Measurements from ENCODE around the gene PCF11. TPM values are rescaled to one million over a fixed set of nuclear protein-coding genes. Genes with fewer than 3 reads are reported as not detected.

Gene PCF11
- total and polyA plus RNA-seq, 11 donors: 15.2 to 35.7 (median 25.5) TPM

DNA sequence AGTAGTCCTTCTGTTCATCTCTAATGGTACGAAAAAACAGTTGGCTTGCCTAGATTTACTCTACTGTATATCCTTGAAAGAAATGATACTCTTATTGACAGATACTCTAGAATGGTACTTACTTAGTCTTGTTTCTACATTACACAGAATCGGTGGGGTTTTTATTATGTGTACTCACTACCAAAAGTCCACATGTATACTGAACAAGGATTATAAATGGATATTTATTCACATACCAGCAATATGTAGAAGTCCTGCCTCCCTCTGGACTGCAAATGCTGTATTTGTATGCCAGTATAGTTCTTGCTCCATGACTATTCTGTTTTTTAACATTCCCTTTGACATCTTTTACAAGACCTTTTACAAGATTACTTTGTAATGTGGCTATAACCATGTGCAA lies 13.9 kb downstream of the PCF11 start:
- DNase-seq: no peak
- H3K27ac ChIP-seq: no peak overlapping the region
- peaks cover 0 to 70% (median 55%) of the 10 kb centered on the region in 12 donors for H3K4me1 ChIP-seq
- intact Hi-C loops (cut with DNase I): no loop called here
- WGBS, 4 donors: 58 to 72% (median 68%) methylated on average over 2 of the region's 2 CpGs
- H3K9me3 ChIP-seq: no peaks in the 10 kb centered on the region
- peak overlapping the region in 8 of 12 donors; percentile 2 to 38 (median 24) for H3K4me3 ChIP-seq
- H3K27me3 ChIP-seq: no peaks in the 10 kb centered on the region
- ATAC-seq: no peak
- peaks cover 0 to 100% (median 98%) of the 10 kb centered on the region in 9 donors for H3K36me3 ChIP-seq
- TF ChIP-seq POLR2A (IDR thresholded peaks at IDR 0.05): no peak
- TF ChIP-seq, protein P1, sequence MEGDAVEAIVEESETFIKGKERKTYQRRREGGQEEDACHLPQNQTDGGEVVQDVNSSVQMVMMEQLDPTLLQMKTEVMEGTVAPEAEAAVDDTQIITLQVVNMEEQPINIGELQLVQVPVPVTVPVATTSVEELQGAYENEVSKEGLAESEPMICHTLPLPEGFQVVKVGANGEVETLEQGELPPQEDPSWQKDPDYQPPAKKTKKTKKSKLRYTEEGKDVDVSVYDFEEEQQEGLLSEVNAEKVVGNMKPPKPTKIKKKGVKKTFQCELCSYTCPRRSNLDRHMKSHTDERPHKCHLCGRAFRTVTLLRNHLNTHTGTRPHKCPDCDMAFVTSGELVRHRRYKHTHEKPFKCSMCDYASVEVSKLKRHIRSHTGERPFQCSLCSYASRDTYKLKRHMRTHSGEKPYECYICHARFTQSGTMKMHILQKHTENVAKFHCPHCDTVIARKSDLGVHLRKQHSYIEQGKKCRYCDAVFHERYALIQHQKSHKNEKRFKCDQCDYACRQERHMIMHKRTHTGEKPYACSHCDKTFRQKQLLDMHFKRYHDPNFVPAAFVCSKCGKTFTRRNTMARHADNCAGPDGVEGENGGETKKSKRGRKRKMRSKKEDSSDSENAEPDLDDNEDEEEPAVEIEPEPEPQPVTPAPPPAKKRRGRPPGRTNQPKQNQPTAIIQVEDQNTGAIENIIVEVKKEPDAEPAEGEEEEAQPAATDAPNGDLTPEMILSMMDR (IDR thresholded peaks at IDR 0.05): no peak

DNA sequence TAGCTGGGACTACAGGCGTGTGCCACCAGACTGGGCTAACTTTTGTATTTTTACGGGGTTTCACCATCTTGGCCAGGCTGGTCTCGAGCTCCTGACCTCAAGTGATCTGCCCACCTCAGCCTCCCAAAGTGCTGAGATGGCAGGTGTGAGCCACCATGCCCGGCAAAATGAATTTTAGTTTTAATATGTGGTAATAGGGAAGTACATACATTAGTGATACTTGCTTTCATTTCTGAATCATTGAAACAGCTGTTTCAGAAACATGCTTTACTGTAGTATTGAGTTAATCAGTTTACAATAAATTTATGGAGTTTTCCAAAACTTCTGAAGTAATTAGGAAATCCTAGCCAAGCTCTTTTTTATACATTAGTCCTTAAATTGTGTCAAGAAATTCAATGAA lies 15.6 kb downstream of the PCF11 start:
- no peak for ATAC-seq
- 92 to 96% (median 93%) methylated on average over 4 of the region's 4 CpGs for WGBS, 4 donors
- Histone ChIP-seq H3K4me3 (no peak overlapping the region), H3K27ac (no peak overlapping the region), H3K36me3 (peaks cover 2 to 100% (median 98%) of the 10 kb centered on the region in 9 donors), H3K9me3 (no peaks in the 10 kb centered on the region), H3K27me3 (no peaks in the 10 kb centered on the region), H3K4me1 (peaks cover 0 to 69% (median 58%) of the 10 kb centered on the region in 12 donors)
- intact Hi-C loops (cut with DNase I): no loop called here
- no peak for DNase-seq
- no peak for TF ChIP-seq POLR2A (IDR thresholded peaks at IDR 0.05)
- TF ChIP-seq, protein P1 (IDR thresholded peaks at IDR 0.05): no peak

DNA sequence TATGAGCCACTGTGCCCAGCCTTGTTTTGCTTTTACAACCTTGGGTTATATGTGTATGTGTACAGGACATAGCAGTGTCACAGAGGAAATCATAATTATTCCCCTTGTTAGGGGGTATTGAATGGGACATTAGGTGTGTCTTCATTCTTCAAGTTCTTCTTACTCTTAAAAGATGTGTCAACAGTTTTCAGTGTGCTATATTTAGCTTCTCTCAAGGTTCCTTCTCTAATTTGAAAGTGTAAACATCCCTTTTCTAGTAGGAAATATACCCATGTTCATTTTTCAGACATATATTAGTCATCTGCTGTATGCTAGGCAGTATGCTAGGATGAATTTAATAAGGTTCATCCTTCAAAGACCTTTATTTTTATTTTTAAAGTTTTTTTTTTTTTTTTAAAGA lies 17.1 kb downstream of the PCF11 start:
- intact Hi-C loops (cut with DNase I): no loop called here
- Histone ChIP-seq H3K36me3 (peaks cover 2 to 100% (median 98%) of the 10 kb centered on the region in 9 donors), H3K27ac (peak overlapping the region in 1 of 12 donors; percentile 24), H3K9me3 (no peaks in the 10 kb centered on the region), H3K4me1 (peaks cover 0 to 69% (median 56%) of the 10 kb centered on the region in 12 donors), H3K27me3 (no peaks in the 10 kb centered on the region), H3K4me3 (no peak overlapping the region)
- no peak for DNase-seq
- no peak for ATAC-seq
- no peak for TF ChIP-seq POLR2A (IDR thresholded peaks at IDR 0.05)
- TF ChIP-seq, protein P1 (IDR thresholded peaks at IDR 0.05): no peak

DNA sequence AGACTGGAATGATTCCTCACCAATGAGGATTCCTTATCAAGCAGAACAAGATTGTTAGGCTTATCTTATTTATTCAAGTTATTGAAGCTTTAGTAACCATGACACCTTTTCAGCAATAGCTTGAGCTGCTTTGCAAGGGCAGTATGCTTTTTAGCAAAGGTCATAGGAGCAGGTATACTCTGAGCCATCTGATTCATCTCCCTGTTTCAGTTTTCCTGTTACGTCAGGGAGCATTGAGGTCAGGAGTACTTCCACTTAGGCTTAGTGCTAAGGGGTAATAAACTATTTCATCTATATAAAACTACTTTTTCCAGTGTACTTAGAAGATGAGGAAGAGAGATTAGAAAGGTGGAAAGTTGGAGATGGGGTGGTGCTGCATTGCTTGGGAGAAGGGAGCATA lies 18.9 kb downstream of the PCF11 start:
- ATAC-seq (no peak), DNase-seq (no peak)
- intact Hi-C loops (cut with DNase I): no loop called here
- Histone ChIP-seq H3K4me1 (peaks cover 0 to 51% (median 40%) of the 10 kb centered on the region in 12 donors), H3K27me3 (no peaks in the 10 kb centered on the region), H3K36me3 (peaks cover 2 to 100% (median 98%) of the 10 kb centered on the region in 9 donors), H3K27ac (no peak overlapping the region), H3K4me3 (no peak overlapping the region), H3K9me3 (no peaks in the 10 kb centered on the region)
- WGBS, 4 donors: 74 to 92% (median 79%) methylated on average over 1 of the region's 1 CpG
- TF ChIP-seq POLR2A (IDR thresholded peaks at IDR 0.05): no peak
- TF ChIP-seq, protein P1 (IDR thresholded peaks at IDR 0.05): no peak

Data from heart left ventricle (tissue), 16 donors.